ENCODE measurements around the gene FAM170B.

FAM170B gene

DNA sequence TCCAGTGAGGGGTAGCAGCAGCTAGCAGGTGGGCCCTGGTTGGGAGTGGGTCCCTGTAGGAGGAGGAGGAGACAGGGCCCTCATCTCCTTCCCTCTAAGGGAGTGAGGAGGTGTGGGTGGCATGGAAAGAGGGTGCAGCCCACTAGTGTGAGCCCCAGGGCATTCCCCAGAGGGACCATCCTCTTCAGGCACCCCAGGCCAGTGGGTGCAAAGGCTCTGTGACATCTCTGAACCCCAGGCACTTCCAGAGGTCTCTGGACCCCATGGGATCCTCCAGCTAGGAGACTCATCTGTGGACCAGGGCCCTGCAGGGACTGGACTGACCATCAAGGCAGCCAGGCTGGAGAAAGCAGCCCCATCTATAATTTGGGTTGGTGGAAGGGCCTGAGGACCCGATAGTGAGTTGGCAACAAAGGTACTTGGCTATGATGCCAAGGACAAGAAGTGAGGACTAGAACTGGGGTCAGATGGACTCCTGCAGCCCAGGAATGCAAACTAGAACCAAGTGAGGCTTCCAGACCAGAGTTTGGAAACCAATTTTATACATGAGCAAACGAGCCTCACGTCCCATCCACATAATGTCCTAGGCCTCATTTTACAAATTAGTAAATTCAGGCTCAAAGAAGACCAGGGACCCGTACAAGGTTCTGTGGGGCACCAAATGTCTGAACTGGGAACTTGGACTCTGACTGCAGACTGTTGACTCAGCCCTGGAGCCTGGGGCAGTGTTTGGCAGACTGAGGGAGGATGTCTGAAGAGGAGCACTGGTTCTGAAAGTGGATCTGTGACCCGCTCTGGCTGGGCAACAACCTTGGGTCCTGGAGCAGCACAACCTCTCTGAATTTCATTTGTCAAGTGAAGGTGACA lies 17.1 kb downstream of the FAM170B start:
- no peak for ATAC-seq
- no peak for TF ChIP-seq GLIS3 (CRISPR knock-in tag; IDR thresholded peaks at IDR 0.05)
- TF ChIP-seq CSDC2 (CRISPR knock-in tag; IDR thresholded peaks at IDR 0.05) = no peak
- TF ChIP-seq SNAI2 (CRISPR knock-in tag; IDR thresholded peaks at IDR 0.05) = no peak
- TF ChIP-seq ESRRG (CRISPR knock-in tag; IDR thresholded peaks at IDR 0.05) = no peak
- no peak for TF ChIP-seq ZNF70 (CRISPR knock-in tag; IDR thresholded peaks at IDR 0.05)

DNA sequence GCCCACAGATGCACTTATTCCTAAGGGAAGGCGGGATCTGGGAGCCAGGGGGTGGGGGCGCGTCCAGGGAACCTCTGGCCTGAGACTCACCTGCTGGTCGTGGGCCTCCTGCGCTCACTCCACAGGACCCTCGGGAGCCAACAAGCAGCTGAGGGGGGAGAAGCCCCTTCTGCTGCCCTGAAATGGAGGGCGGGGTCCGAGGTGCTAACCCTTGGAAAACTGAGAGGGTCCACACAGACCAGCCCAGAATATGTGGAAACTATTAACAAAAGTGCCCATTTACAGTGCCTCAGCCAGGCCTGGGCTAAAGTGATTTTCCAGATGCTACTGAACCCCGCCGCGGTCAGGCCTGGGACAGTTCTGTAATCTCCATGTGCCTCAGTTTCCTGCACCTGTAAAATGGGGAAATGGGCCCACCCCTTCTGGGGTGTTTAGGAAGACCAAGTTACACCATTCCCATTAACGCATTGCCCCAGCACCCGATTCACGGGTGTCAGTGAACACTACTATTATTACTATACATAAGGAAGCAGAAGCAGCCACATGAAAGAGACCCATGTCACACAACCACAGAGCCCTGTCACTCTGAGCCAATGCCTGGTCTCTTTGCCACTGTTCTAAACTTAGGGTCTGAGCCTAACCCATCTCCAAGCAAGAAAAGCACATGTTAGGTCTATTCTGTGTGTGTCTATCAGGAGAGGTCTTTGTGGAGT lies 17.9 kb downstream of the FAM170B start:
- no peak for ATAC-seq
- no peak for TF ChIP-seq PPARA (CRISPR knock-in tag; IDR thresholded peaks at IDR 0.05; ENCODE audit: borderline replicate concordance)
- TF ChIP-seq OSR1 (CRISPR knock-in tag; IDR thresholded peaks at IDR 0.05) = no peak

DNA sequence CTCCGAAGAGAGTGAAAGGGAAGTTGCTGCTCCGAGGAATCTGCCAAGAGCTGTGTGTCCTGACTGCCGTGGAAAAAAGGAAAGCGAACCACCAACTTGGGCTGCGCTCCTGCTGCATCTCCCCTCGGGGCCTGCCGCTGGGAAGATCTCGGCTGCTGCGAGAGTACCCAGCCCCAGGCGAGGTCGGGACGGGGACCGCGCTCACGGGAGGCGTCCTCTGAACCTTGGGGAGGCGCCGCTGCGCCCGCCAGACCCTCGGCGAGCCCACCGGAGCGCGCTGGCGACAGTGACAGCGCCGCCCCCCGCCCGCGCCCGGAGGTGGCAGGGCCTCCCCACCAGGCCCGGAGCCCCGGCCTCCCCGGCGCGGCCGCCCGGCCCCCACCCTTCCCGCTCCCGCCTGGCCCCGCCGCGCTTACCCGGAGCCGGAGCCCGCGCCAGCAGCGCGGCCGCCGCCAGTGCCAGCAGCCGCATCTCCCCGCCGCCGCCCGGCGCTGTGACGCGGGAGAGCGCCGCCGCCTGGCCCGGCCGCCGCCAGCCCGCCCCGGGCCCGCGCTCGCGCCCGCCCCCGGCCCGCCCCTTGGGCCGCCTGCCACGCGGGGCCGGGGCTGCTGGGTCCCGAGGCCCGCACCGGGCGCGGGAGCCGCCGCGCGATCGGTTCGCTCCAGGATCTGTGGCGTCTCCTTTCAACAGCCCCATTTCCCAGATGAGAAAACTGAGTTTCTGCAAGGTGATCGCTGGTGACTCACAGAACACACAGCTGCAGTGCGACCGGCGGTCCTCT lies 18.6 kb downstream of the FAM170B start, which contains the start of gene VSTM4:
Gene VSTM4, minus strand, starts transcription at position 508 of the 781 bp plus-strand sequence. Its CDS starts 37 bp downstream, at position 471.
- ATAC-seq = no peak
- TF ChIP-seq, protein P1, sequence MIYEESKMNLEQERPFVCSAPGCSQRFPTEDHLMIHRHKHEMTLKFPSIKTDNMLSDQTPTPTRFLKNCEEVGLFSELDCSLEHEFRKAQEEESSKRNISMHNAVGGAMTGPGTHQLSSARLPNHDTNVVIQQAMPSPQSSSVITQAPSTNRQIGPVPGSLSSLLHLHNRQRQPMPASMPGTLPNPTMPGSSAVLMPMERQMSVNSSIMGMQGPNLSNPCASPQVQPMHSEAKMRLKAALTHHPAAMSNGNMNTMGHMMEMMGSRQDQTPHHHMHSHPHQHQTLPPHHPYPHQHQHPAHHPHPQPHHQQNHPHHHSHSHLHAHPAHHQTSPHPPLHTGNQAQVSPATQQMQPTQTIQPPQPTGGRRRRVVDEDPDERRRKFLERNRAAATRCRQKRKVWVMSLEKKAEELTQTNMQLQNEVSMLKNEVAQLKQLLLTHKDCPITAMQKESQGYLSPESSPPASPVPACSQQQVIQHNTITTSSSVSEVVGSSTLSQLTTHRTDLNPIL (CRISPR knock-in tag; IDR thresholded peaks at IDR 0.05; ENCODE audit: low read depth) = no peak
- TF ChIP-seq TOX (CRISPR knock-in tag; IDR thresholded peaks at IDR 0.05; ENCODE audit: borderline replicate concordance) = no peak
- no peak for TF ChIP-seq ARNTL (CRISPR knock-in tag; IDR thresholded peaks at IDR 0.05; ENCODE audit: borderline replicate concordance, low read depth)
- no peak for TF ChIP-seq BACH2 (CRISPR knock-in tag; IDR thresholded peaks at IDR 0.05; ENCODE audit: borderline replicate concordance)
- TF ChIP-seq, protein P2, sequence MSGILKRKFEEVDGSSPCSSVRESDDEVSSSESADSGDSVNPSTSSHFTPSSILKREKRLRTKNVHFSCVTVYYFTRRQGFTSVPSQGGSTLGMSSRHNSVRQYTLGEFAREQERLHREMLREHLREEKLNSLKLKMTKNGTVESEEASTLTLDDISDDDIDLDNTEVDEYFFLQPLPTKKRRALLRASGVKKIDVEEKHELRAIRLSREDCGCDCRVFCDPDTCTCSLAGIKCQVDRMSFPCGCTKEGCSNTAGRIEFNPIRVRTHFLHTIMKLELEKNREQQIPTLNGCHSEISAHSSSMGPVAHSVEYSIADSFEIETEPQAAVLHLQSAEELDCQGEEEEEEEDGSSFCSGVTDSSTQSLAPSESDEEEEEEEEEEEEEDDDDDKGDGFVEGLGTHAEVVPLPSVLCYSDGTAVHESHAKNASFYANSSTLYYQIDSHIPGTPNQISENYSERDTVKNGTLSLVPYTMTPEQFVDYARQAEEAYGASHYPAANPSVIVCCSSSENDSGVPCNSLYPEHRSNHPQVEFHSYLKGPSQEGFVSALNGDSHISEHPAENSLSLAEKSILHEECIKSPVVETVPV (CRISPR knock-in tag; IDR thresholded peaks at IDR 0.05) = no peak
- no peak for TF ChIP-seq CSDC2 (CRISPR knock-in tag; IDR thresholded peaks at IDR 0.05)
- no peak for TF ChIP-seq ZNF8 (CRISPR knock-in tag; IDR thresholded peaks at IDR 0.05)
- TF ChIP-seq, protein P3, sequence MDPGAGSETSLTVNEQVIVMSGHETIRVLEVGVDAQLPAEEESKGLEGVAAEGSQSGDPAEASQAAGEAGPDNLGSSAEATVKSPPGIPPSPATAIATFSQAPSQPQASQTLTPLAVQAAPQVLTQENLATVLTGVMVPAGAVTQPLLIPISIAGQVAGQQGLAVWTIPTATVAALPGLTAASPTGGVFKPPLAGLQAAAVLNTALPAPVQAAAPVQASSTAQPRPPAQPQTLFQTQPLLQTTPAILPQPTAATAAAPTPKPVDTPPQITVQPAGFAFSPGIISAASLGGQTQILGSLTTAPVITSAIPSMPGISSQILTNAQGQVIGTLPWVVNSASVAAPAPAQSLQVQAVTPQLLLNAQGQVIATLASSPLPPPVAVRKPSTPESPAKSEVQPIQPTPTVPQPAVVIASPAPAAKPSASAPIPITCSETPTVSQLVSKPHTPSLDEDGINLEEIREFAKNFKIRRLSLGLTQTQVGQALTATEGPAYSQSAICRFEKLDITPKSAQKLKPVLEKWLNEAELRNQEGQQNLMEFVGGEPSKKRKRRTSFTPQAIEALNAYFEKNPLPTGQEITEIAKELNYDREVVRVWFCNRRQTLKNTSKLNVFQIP (CRISPR knock-in tag; IDR thresholded peaks at IDR 0.05; ENCODE audit: borderline replicate concordance, low read depth) = no peak
- no peak for TF ChIP-seq ESRRG (CRISPR knock-in tag; IDR thresholded peaks at IDR 0.05)
- TF ChIP-seq SNAI2 (CRISPR knock-in tag; IDR thresholded peaks at IDR 0.05) = no peak
- TF ChIP-seq OSR1 (CRISPR knock-in tag; IDR thresholded peaks at IDR 0.05) = no peak
- no peak for TF ChIP-seq TCF4 (CRISPR knock-in tag; IDR thresholded peaks at IDR 0.05; ENCODE audit: borderline replicate concordance)
- TF ChIP-seq, protein P4, sequence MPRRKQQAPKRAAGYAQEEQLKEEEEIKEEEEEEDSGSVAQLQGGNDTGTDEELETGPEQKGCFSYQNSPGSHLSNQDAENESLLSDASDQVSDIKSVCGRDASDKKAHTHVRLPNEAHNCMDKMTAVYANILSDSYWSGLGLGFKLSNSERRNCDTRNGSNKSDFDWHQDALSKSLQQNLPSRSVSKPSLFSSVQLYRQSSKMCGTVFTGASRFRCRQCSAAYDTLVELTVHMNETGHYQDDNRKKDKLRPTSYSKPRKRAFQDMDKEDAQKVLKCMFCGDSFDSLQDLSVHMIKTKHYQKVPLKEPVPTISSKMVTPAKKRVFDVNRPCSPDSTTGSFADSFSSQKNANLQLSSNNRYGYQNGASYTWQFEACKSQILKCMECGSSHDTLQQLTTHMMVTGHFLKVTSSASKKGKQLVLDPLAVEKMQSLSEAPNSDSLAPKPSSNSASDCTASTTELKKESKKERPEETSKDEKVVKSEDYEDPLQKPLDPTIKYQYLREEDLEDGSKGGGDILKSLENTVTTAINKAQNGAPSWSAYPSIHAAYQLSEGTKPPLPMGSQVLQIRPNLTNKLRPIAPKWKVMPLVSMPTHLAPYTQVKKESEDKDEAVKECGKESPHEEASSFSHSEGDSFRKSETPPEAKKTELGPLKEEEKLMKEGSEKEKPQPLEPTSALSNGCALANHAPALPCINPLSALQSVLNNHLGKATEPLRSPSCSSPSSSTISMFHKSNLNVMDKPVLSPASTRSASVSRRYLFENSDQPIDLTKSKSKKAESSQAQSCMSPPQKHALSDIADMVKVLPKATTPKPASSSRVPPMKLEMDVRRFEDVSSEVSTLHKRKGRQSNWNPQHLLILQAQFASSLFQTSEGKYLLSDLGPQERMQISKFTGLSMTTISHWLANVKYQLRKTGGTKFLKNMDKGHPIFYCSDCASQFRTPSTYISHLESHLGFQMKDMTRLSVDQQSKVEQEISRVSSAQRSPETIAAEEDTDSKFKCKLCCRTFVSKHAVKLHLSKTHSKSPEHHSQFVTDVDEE (CRISPR knock-in tag; IDR thresholded peaks at IDR 0.05) = no peak
- TF ChIP-seq RARB (CRISPR knock-in tag; IDR thresholded peaks at IDR 0.05) = no peak

DNA sequence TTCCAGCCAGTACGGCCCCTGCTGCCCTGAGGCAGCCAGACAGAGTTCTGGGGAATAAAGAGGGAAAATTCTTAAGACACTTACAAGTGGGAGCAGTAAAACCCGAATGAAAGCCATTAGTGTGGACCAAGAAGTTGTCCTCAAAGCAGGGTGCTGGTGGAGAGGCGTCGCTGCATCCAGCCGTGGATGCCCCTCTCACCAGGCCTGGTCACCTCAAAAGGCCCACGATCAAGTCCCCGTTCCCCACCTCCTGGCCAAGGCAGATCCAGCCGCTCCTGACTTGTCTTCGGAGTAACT lies 19.2 kb downstream of the FAM170B start:
- TF ChIP-seq ZNF8 (CRISPR knock-in tag; IDR thresholded peaks at IDR 0.05) = no peak
- TF ChIP-seq, protein P2 (CRISPR knock-in tag; IDR thresholded peaks at IDR 0.05) = no peak
- no peak for ATAC-seq

Measured in SK-N-SH treated with all-trans-retinoic acid at 6 μM for 48 hours (cell line).